ENCODE results near the gene BCL11A.

BCL11A gene

DNA sequence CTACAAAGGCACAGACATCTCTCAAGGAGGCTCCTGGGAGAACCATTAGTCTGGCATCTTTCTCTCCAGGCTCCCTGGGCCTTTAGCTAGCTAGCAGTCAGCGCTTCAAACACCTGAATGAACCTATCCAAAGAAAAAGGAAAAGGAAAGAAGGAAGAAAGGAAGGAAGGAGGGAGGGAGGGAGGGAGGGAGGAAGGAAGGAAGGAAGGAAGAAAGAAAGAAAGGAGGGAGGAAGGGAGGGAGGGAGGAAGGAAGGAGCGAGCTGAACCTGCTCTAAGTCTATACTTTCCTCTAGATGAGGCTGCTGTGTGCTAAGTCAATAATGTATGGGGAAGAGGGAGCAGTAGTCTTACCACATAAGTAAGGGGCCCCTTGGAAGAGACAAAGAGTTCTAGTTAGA lies 5.1 kb upstream of the BCL11A start:
- DNase-seq = no peak
- no peak overlapping the region for H3K27ac ChIP-seq
- TF ChIP-seq, protein P1, sequence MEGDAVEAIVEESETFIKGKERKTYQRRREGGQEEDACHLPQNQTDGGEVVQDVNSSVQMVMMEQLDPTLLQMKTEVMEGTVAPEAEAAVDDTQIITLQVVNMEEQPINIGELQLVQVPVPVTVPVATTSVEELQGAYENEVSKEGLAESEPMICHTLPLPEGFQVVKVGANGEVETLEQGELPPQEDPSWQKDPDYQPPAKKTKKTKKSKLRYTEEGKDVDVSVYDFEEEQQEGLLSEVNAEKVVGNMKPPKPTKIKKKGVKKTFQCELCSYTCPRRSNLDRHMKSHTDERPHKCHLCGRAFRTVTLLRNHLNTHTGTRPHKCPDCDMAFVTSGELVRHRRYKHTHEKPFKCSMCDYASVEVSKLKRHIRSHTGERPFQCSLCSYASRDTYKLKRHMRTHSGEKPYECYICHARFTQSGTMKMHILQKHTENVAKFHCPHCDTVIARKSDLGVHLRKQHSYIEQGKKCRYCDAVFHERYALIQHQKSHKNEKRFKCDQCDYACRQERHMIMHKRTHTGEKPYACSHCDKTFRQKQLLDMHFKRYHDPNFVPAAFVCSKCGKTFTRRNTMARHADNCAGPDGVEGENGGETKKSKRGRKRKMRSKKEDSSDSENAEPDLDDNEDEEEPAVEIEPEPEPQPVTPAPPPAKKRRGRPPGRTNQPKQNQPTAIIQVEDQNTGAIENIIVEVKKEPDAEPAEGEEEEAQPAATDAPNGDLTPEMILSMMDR (IDR thresholded peaks at IDR 0.05; ENCODE audit: low read depth, low read length) = no peak
- H3K9me3 ChIP-seq (ENCODE audit: severe bottlenecking) = no peaks in the 10 kb centered on the region
- H3K4me3 ChIP-seq (ENCODE audit: low read depth, low read length) = no peak overlapping the region
- peaks cover 3% of the 10 kb centered on the region for H3K27me3 ChIP-seq (ENCODE audit: insufficient read depth, low read depth, severe bottlenecking)
- H3K36me3 ChIP-seq = no peaks in the 10 kb centered on the region

DNA sequence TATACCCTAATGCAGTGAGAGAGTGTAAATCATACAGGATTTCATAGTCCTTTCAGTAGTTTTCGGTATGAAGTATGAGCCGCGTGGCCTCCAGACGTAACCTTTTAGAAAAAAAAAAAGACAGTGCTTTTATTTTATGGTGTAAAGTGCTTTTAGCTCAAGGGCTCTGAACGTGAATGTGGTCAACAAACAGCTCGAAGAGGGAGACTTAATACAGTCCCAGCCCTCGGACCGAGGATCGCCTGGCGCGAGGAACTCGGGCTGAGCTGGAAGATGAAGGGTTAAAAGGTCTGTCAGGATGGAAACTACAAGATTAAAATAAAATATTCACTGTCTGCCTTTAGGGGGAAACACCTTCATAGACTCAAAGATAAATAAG lies 4.0 kb upstream of the BCL11A start:
- no peak overlapping the region for H3K27ac ChIP-seq
- peak overlapping the region; percentile 31 for H3K4me3 ChIP-seq (ENCODE audit: low read depth, low read length)
- H3K27me3 ChIP-seq (ENCODE audit: insufficient read depth, low read depth, severe bottlenecking) = peaks cover 3% of the 10 kb centered on the region
- TF ChIP-seq, protein P1 (IDR thresholded peaks at IDR 0.05; ENCODE audit: low read depth, low read length) = no peak
- no peaks in the 10 kb centered on the region for H3K9me3 ChIP-seq (ENCODE audit: severe bottlenecking)
- DNase-seq = no peak
- no peaks in the 10 kb centered on the region for H3K36me3 ChIP-seq

DNA sequence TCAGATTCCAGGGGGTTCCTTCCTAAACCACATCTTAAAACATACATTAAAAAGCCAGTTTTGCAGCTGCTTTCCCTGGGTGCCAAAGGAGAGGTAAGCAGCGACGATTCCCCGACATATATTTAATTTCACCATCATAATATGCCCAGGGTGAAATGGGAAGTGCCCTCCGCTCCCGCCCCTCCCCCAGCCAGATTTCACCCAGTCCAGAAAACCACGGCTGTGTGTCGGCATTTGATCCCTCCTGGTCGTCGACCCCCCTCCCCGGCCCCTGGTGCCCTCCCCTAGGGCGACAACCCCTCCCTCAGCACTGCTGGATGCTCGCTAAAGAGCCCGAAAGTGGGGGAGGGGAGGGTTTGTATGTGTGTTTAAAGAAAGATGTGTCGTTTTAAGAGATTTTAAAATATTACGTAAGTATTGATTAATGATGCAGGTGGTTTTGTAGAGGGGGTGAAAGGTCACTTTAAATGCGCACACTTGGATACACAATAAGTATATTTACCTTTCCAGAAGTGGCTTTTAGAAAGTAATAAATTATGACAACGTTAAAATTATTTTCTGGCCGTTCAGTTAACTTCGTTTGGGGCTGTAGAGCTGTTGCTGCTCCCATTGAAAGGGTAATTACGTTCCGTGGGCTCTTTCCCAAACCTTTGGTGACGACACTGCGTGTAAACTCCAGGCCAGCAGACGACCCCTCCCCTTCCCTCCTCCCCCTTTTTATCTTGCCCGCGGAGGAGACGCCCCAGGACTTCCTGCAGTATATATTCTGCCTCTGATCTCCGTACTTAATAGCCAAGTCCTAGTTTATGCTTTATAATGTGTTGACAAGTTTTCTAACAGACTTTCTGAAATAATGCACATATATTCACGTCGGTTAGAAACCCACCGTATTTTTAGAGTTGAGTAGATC lies 3.4 kb upstream of the BCL11A start:
- H3K36me3 ChIP-seq = no peaks in the 10 kb centered on the region
- H3K4me3 ChIP-seq (ENCODE audit: low read depth, low read length) = peak overlapping the region; percentile 31
- H3K9me3 ChIP-seq (ENCODE audit: severe bottlenecking) = no peaks in the 10 kb centered on the region
- H3K27ac ChIP-seq = no peak overlapping the region
- DNase-seq = no peak
- TF ChIP-seq, protein P1 (IDR thresholded peaks at IDR 0.05; ENCODE audit: low read depth, low read length) = no peak
- H3K27me3 ChIP-seq (ENCODE audit: insufficient read depth, low read depth, severe bottlenecking) = peaks cover 3% of the 10 kb centered on the region

DNA sequence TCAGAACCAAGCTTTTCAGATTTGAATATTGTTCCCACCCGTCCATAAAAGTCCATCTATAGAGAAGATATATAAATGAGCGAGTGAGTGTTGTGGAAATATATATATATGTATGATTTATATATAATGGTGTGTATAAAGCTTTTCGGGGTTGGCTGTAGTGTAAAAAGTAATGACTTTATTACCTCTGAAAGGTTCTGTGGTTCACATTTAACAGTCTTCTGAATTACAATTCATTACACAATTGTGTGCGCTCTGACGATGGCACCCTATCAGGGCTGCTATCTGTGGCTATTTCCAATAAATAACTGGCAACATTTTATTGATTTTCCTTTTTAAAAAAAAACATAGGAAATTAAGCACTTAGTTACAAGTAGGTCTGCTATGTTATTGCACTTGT lies 2.7 kb upstream of the BCL11A start:
- Histone ChIP-seq H3K36me3 (no peaks in the 10 kb centered on the region), H3K9me3 (ENCODE audit: severe bottlenecking) (no peaks in the 10 kb centered on the region), H3K27ac (no peak overlapping the region), H3K27me3 (ENCODE audit: insufficient read depth, low read depth, severe bottlenecking) (peaks cover 3% of the 10 kb centered on the region), H3K4me3 (ENCODE audit: low read depth, low read length) (no peak overlapping the region)
- no peak for DNase-seq
- TF ChIP-seq, protein P1 (IDR thresholded peaks at IDR 0.05; ENCODE audit: low read depth, low read length) = no peak

DNA sequence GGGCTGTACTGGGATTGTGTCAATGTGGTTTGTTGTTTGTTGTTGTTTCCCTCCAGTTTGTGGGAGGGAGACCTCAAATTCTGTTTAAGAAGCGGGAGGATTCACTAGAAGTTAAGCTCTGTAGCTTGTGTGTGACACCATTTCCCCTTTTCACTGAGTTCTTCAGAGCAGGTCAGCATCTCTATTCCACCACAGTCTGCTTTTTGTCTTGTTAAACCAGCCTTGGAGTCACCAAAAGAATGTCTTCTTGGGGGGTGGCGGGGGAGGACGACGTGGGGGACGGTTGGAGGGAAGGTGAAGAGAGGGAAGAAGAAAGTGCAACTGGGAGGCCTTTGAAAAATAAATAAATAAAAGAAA lies 2.3 kb upstream of the BCL11A start:
- Histone ChIP-seq H3K27ac (no peak overlapping the region), H3K27me3 (ENCODE audit: insufficient read depth, low read depth, severe bottlenecking) (peaks cover 3% of the 10 kb centered on the region), H3K4me3 (ENCODE audit: low read depth, low read length) (peak overlapping the region; percentile 71), H3K9me3 (ENCODE audit: severe bottlenecking) (no peaks in the 10 kb centered on the region), H3K36me3 (no peaks in the 10 kb centered on the region)
- TF ChIP-seq, protein P1 (IDR thresholded peaks at IDR 0.05; ENCODE audit: low read depth, low read length) = no peak
- no peak for DNase-seq

Measured in WERI-Rb-1 (cell line).